ENCODE data around the gene ZNF594. TPM values are rescaled to one million over a fixed set of nuclear protein-coding genes. Genes with fewer than 3 reads are reported as not detected.
"Not testable (repeated sequence)": the region's sequence is repeated elsewhere in the genome, so short reads cannot be mapped to it uniquely, and the experiment has no call there.

Gene ZNF594
- total RNA-seq, 1 donor from 2014 or later = 5.8 TPM

- intact Hi-C loops (cut with DNase I) = no loop called here
- no peak for DNase-seq (ENCODE audit: low spot score)
Observed at GRCh38 chr17:5203908-5204294, 12.2 kb upstream of the ZNF594 start.

- intact Hi-C loops (cut with DNase I) = no loop called here
- no peak for DNase-seq (ENCODE audit: low spot score)
Observed at GRCh38 chr17:5203178-5203907, 11.7 kb upstream of the ZNF594 start.

- no peak for DNase-seq (ENCODE audit: low spot score)
- intact Hi-C loops (cut with DNase I) = no loop called here
Observed at GRCh38 chr17:5201011-5201410, 9.3 kb upstream of the ZNF594 start.

- no peak for DNase-seq (ENCODE audit: low spot score)
- intact Hi-C loops (cut with DNase I) = no loop called here
Observed at GRCh38 chr17:5200360-5200759, 8.7 kb upstream of the ZNF594 start.

GRCh38 chr17:5198472-5198871, 6.8 kb upstream of the ZNF594 start:
- intact Hi-C loops (cut with DNase I) = no loop called here
- no peak for DNase-seq (ENCODE audit: low spot score)

GRCh38 chr17:5194346-5194745, 2.7 kb upstream of the ZNF594 start:
- intact Hi-C loops (cut with DNase I) = no loop called here
- DNase-seq (ENCODE audit: low spot score) = no peak

GRCh38 chr17:5184288-5184687, 7.4 kb downstream of the ZNF594 start:
- intact Hi-C loops (cut with DNase I) = no loop called here
- DNase-seq (ENCODE audit: low spot score) = no peak

- DNase-seq (ENCODE audit: low spot score) = no peak
- intact Hi-C loops (cut with DNase I) = no loop called here
Observed at GRCh38 chr17:5183410-5183793, 8.3 kb downstream of the ZNF594 start.

- intact Hi-C loops (cut with DNase I) = no loop called here
- no peak for DNase-seq (ENCODE audit: low spot score)
Observed at GRCh38 chr17:5182597-5183409, 8.9 kb downstream of the ZNF594 start.

GRCh38 chr17:5181509-5182305, 10.0 kb downstream of the ZNF594 start:
- DNase-seq (ENCODE audit: low spot score) = no peak
- intact Hi-C loops (cut with DNase I) = no loop called here

GRCh38 chr17:5179003-5179402, 12.7 kb downstream of the ZNF594 start:
- DNase-seq (ENCODE audit: low spot score) = no peak
- intact Hi-C loops (cut with DNase I) = no loop called here

- intact Hi-C loops (cut with DNase I); DNase-seq (ENCODE audit: low spot score): not testable (repeated sequence)
Observed at GRCh38 chr17:5175027-5175426, 16.6 kb downstream of the ZNF594 start.

GRCh38 chr17:5165791-5166564, 25.7 kb downstream of the ZNF594 start:
- DNase-seq (ENCODE audit: low spot score); intact Hi-C loops (cut with DNase I): not testable (repeated sequence)

- no peak for DNase-seq (ENCODE audit: low spot score)
- intact Hi-C loops (cut with DNase I) = no loop called here
Observed at GRCh38 chr17:5164436-5164835, 27.2 kb downstream of the ZNF594 start.

- intact Hi-C loops (cut with DNase I); DNase-seq (ENCODE audit: low spot score): not testable (repeated sequence)
Observed at GRCh38 chr17:5161793-5162192, 29.9 kb downstream of the ZNF594 start.

- intact Hi-C loops (cut with DNase I); DNase-seq (ENCODE audit: low spot score): not testable (repeated sequence)
Observed at GRCh38 chr17:5160702-5161101, 31.0 kb downstream of the ZNF594 start.

GRCh38 chr17:5146122-5146521, 45.5 kb downstream of the ZNF594 start:
- DNase-seq (ENCODE audit: low spot score); intact Hi-C loops (cut with DNase I): not testable (repeated sequence)

- DNase-seq (ENCODE audit: low spot score); intact Hi-C loops (cut with DNase I): not testable (repeated sequence)
Observed at GRCh38 chr17:5142877-5143276, 48.8 kb downstream of the ZNF594 start.

- no peak for DNase-seq (ENCODE audit: low spot score)
- intact Hi-C loops (cut with DNase I) = no loop called here
Observed at GRCh38 chr17:5139458-5139732, 52.3 kb downstream of the ZNF594 start.

Measured in cardiac septum (tissue), 1 donor.